Measurements from ENCODE around the gene AUTS2. TPM values are rescaled to one million over a fixed set of nuclear protein-coding genes. Genes with fewer than 3 reads are reported as not detected.

AUTS2 gene
- total RNA-seq, 1 experiment from 2014 or later = 2.5 TPM

- H3K4me1 ChIP-seq (ENCODE audit: control insufficient read depth, insufficient read depth, low read length) = no peaks in the 10 kb centered on the region
- no peaks in the 10 kb centered on the region for H3K27me3 ChIP-seq (ENCODE audit: control insufficient read depth, insufficient read depth, low read length)
- DNase-seq (ENCODE audit: low read depth, low spot score) (no peak), ATAC-seq (no peak)
- ChIA-PET CTCF (no interaction called here), POLR2A (no interaction called here)
- TF ChIP-seq REST (IDR thresholded peaks at IDR 0.05; ENCODE audit: insufficient read depth in 1 of 2, low read depth in 2 of 2, low read length in 1 of 2) (no peak), POLR2AphosphoS5 (IDR thresholded peaks at IDR 0.05; ENCODE audit: low read depth, low read length) (no peak)
- H3K36me3 ChIP-seq (ENCODE audit: control insufficient read depth, insufficient read depth, low read length) = no peaks in the 10 kb centered on the region
- no peak overlapping the region for H3K27ac ChIP-seq (ENCODE audit: low read length)
- BruUV-seq (replicated peaks) = no TSS peak
- H3K9me3 ChIP-seq (ENCODE audit: control insufficient read depth, insufficient read depth, low read depth, low read length) = no peaks in the 10 kb centered on the region
- in situ Hi-C loops (cut with HindIII; ENCODE audit: low pct_unique_long_range_greater_than_20kb, low sequenced_read_pairs) = no loop called here
- H3K4me3 ChIP-seq (ENCODE audit: low read depth in 2 of 2, low read length in 2 of 2) = no peak overlapping the region
- intact Hi-C loops (cut with micrococcal nuclease; ENCODE audit: unreplicated experiment) = no loop called here
These were observed 956.4 kb downstream of the AUTS2 start for GRCh38 chr7:70554646-70555045.

GRCh38 chr7:70556761-70557160 lies 958.5 kb downstream of the AUTS2 start:
- in situ Hi-C loops (cut with HindIII; ENCODE audit: low pct_unique_long_range_greater_than_20kb, low sequenced_read_pairs) = no loop called here
- Histone ChIP-seq H3K27ac (ENCODE audit: low read length) (no peak overlapping the region), H3K9me3 (ENCODE audit: control insufficient read depth, insufficient read depth, low read depth, low read length) (no peaks in the 10 kb centered on the region), H3K36me3 (ENCODE audit: control insufficient read depth, insufficient read depth, low read length) (no peaks in the 10 kb centered on the region), H3K27me3 (ENCODE audit: control insufficient read depth, insufficient read depth, low read length) (no peaks in the 10 kb centered on the region), H3K4me1 (ENCODE audit: control insufficient read depth, insufficient read depth, low read length) (no peaks in the 10 kb centered on the region), H3K4me3 (ENCODE audit: low read depth in 2 of 2, low read length in 2 of 2) (no peak overlapping the region)
- no peak for ATAC-seq
- TF ChIP-seq TCF7L2 (IDR thresholded peaks at IDR 0.05; ENCODE audit: low read depth, low read length) (no peak), SIN3A (IDR thresholded peaks at IDR 0.05; ENCODE audit: borderline replicate concordance, insufficient read depth, low read depth, low read length) (no peak), REST (IDR thresholded peaks at IDR 0.05; ENCODE audit: insufficient read depth in 1 of 2, low read depth in 2 of 2, low read length in 1 of 2) (no peak), POLR2AphosphoS5 (IDR thresholded peaks at IDR 0.05; ENCODE audit: low read depth, low read length) (no peak)
- TF ChIP-seq, protein P1, sequence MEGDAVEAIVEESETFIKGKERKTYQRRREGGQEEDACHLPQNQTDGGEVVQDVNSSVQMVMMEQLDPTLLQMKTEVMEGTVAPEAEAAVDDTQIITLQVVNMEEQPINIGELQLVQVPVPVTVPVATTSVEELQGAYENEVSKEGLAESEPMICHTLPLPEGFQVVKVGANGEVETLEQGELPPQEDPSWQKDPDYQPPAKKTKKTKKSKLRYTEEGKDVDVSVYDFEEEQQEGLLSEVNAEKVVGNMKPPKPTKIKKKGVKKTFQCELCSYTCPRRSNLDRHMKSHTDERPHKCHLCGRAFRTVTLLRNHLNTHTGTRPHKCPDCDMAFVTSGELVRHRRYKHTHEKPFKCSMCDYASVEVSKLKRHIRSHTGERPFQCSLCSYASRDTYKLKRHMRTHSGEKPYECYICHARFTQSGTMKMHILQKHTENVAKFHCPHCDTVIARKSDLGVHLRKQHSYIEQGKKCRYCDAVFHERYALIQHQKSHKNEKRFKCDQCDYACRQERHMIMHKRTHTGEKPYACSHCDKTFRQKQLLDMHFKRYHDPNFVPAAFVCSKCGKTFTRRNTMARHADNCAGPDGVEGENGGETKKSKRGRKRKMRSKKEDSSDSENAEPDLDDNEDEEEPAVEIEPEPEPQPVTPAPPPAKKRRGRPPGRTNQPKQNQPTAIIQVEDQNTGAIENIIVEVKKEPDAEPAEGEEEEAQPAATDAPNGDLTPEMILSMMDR (IDR thresholded peaks at IDR 0.05) = no peak
- POLR2A ChIA-PET = no interaction called here
- intact Hi-C loops (cut with micrococcal nuclease; ENCODE audit: unreplicated experiment) = no loop called here
- CTCF ChIA-PET = no interaction called here
- no peak for DNase-seq (ENCODE audit: low read depth, low spot score)
- BruUV-seq (replicated peaks) = no TSS peak

Data from Panc1 (cell line).